ENCODE results near the gene SMAD2.

Gene SMAD2

DNA sequence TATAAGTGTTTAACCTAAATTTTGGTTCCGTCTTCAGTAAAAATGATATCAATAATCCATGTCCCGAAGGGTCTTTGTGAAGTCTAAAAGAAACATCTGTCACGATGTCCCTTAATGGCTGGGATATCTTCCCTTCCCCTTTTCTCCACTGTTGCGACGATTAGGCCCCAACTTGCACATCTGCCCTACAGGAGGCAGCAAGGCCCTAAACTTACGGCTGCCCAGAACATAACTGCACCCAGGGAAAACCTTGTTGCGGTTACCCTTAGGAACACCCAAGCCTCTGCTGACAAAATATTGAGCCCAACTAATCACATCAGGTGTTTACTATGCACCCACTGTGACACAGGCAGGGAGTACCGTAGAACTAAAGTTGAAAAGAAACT, 1.3 kb upstream of the SMAD2 start:
- no peak for DNase-seq (ENCODE audit: low read depth)

DNA sequence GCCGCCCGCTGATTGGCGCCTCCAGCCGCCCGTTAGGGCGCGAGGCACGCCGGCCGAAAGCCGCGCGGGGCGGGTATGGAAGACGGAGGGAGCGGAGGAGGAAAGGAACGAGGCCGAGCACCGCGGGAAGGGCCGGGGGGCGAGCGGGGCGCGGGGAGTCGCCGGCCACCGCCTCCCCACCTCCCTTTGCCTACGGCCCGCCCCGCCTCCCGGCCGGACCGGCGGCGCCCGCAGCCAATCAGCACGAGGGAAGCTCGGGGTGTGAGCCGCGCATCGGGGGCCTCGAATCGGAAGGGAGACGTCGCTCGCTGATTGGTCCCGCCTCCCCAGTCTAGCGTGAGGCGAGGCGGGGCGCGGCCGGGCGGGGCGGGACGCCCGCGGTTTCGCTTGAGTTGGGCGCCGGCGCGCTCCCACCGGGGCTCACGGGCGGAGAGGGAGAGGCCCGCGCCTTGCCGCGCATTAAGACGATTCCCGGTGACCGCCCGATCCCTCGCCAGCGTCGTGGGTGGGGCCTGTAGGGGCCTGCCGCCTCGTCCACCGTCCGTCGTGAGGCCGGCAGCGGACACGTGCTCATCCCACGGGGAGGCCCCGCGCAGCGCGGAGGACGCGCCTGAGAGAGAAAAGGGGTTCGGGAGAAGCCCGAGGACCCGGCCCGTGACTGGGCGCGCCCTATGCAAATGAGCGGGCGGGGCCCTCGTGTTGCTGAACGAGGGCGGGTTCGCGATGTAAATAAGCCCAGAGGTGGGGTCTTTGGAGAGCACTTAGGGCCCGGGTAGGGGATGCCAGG, 665 bp upstream of the SMAD2 start:
- peak; percentile 73 for DNase-seq (ENCODE audit: low read depth)

DNA sequence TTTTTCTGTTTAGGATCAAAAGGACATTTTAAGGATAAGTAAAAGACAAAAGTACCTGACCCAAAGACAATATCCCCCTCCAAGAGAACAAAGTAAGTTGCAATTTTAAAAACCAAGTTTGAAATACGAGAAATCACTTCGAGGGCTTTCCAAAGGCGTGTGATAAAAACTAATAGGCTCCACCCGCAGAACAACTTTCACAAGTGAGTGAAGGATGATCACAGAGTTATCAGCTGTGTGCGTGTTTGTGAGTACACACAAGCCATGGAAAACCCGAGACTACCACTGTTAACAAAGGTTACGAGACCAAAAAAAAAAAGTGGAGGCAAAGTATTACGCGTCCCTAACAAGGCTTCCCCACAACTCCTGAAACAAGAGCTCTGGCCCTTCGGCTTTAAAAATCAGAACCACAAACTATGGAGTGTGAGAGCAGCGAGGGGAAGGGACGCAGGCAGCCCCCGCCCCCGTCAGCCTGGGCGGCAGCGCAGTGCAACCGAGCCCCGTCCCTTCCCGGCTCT, 719 bp downstream of the SMAD2 start:
- DNase-seq (ENCODE audit: low read depth): peak; percentile 22

DNA sequence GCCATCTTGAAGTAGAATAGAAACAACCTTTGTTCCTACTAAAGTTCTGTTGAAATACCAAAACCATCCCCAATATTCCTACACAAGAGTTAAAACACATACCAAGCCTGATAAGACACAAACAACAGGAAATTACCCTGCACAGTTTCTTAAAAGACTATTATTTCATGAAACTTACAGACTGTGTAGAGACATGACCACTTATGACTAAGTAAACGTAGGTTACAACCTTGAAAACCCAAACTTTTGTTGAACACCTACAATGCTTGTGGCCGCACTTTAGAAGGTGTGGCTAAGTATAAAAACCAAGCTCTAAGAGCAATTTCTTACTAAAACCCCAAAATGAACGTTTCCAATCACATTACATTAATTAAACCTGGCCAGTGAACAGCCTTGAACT, 2.0 kb downstream of the SMAD2 start:
- no peak for DNase-seq (ENCODE audit: low read depth)

DNA sequence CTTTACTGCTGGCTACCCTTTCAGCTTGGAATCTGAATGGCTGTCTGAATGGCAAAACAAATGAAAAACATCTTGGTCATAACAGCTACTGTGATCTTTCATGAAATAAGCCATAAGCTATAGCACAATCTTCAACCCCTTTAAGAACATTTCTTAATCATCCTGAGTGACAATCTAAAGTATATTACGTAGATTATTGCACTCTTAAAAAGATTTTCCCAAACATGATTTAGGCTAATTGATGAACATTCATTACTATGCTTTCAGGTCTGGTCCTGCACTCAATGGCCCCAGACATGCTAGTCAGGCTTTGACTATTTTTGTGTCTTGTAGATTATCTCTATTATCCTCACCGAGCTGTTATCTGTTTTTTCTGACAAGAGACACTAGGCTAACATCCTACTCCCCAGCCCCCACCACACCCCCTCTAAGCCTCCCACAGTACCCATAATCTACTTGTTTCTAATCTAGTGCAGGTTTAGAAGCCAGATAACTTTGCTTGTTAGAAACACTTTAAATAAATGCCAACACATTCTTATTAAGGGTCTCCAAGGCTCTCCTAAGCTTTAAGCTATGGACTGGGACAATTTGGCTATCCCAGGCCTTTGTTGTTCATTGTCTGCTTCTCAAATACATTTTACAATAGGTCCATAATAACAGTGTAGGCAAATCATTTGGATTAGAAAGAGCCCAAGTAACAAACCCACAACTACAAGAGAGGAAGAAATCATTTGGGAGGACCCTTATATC, 4.2 kb downstream of the SMAD2 start:
- no peak for DNase-seq (ENCODE audit: low read depth)

DNA sequence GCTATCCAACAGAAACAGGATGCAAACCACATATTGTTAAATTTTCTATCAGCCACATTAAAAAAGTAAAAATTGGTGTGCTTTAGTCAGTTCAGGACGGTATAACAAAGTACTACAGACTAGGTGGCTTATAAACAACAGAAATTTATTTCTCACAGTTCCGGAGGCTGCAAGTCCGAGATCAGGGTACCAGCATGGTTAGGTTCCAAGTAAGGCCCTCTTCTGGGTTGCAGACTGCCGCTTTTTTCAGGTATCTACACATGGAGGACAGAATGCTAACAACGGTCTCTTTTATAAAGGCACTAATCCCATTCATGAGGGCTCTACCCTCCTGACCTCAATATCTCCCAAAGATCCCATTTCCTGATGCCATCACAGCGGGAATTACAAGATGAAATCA, 10.5 kb downstream of the SMAD2 start:
- no peak for DNase-seq (ENCODE audit: low read depth)

DNA sequence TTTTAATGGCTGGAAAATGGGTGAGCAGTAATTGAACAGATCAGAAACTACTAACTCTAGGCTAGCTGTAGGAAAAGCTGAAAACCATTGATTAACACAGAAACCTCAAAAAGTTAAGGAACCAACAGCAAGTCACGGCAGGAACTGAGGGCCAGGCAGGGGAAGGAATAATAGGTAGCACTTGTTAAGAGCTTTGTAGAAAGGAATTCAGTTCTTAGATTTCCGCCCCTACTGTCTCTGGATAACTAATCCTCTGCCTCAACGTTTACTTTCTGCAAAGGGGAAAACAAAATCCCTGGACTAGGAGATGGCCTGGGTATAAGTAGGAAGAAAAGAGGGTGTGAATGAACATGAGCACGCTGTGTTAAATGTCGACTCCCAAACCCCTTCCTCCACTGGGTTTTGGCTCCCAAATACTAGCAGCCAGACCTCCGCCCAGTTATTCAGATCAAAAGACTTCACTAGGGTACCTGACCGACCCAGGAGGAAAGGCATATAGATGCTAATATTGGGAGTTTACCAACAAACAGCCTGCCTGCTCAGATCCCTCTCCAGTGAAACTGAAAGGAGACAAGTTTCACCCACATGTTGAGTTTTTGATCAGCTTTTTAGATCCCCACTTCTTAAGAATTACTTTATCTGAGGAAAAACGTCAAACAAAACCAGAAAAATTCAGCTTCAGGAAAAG, 12.4 kb downstream of the SMAD2 start:
- DNase-seq (ENCODE audit: low read depth): no peak

DNA sequence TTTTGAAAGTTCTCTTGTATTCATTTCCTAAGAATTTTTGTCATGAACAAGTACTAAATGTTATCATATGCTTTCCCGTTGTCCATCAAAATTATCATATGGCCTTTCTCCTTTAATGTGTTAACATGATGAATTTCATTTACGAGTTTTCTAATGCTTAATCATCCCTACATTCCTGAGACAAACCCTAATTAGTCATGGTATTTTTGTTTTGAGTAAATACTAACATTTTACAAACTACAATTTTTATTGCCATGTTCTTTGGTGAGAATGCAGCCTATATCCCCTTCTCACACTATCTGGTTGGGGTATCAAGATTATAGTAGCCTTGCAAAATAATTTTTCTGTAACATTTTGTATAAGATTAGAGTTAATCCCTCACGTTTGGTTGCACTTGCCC, 14.5 kb downstream of the SMAD2 start:
- no peak for DNase-seq (ENCODE audit: low read depth)

DNA sequence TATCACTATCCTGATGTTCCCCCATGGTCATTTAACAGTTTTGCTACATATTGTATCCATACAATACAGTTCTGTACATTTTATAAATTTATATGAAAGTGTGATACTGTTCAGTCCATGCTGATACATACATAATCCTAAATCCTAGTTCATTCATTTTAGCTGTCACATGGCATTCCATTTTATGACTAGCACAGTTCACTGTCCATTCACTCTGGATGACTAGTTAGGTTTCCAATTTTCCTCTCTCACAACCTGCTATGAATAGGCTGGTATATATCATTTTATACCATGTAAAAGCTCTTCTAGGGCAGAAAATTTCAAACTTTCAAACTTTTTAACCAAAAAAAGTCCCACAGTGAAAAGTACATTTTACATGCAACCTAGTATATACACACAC, 15.2 kb downstream of the SMAD2 start:
- DNase-seq (ENCODE audit: low read depth): no peak

DNA sequence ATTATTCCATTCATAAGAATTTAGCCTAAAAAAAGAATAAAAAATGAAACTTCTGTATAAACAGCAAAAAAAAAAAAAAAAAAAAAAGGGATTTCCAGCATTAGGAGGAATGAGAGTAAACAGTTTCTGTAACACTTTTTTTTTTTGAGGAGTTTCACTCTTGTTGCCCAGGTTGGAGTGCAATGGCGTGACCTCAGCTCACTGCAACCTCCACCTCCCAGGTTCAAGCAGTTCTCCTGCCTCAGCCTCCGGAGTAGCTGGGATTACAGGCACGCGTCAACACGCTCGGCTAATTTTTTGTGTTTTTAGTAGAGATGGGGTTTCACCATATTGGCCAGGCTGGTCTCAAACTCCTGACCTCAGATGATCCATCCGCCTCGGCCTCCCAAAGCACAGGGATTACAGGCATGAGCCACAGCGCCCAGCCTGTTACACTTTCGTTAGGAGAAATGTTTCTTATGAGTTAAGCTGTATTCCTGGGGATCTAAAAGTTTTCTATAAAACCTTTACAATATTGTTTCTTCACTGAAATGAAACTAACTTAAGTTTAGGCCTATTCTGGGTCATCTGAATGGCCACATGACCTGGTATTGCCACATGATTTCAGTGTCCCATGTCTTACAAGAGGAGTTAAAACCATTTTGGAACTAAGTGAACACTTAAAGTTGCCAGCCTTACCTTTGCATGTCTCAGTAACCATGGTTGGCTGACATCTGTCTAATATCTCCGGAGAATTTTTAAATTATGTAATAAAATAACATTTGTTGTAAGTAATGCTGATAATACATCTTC, 17.5 kb downstream of the SMAD2 start:
- DNase-seq (ENCODE audit: low read depth): no peak

DNA sequence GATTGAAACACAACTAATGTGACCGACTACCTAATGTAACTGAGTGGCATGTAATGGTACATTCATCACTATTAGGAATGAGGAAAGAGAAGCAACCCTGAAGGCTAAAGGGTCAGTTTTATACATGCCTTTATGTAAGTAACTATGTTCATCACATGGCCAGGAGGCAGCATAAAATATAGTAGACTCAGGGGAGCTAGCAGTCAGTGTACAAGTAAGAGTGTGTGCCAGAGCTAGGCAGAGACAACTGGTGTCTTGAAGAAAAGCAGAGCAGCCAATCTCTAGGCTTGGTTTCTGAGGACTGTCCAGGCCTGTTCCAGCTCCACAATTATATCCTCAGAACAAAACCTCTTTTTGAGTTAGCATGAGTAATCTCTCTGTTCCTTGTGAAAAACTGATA, 18.1 kb downstream of the SMAD2 start:
- DNase-seq (ENCODE audit: low read depth): no peak

DNA sequence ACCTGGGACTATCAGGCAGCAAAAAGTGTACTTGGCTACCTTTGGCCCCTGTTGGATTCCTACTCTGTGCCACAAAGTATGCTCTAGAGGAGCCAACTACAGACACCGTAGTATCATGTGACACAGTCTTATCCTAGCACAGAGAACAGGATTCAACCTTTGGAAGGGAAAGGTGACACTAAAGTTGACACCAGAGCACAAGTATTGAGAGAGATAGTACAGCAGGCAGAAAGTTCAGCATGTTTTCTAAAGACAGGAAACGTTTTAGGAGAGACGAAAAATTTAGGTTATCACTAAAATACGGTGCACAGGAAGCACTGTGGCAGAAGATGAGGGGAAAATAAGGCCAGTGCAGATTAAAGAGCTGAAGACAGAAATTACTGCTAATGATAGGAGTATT, 18.6 kb downstream of the SMAD2 start:
- no peak for DNase-seq (ENCODE audit: low read depth)

DNA sequence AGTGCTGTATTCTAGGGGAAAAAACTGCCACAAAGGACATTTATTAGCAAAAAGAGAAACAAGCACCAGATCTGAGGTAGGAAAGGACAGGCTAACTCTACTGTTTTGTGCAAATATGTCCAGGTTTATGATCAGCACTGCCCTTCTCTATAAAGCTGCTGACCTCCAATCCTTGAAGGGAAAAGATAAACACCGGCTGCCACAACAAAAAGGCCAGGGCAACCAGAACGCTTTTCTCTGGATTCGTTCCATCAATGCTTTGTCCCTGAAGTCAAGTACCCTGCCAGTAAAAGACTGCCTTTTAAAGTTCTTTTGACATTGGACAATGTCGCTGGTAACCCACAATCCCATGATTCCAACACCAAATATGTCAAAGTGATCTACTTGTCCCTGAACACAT, 21.0 kb downstream of the SMAD2 start:
- DNase-seq (ENCODE audit: low read depth): no peak

DNA sequence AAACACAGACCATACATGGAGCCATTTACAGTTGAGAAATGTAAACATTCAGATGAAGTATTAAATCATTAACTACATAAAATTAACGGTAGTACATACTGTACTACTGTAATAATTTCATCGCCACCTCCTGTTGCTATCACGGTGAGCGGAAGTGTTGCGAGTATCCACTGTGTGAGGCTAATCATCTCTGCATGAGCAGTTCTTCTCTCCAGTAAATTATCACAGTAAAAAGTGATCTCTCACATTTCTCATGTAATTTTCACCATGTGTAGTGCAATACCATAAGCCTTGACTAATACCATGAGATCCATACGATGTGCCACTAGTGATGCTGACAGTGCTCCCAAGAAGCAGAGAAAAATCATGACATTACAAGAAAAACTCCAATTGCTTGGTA, 21.9 kb downstream of the SMAD2 start:
- DNase-seq (ENCODE audit: low read depth): no peak

DNA sequence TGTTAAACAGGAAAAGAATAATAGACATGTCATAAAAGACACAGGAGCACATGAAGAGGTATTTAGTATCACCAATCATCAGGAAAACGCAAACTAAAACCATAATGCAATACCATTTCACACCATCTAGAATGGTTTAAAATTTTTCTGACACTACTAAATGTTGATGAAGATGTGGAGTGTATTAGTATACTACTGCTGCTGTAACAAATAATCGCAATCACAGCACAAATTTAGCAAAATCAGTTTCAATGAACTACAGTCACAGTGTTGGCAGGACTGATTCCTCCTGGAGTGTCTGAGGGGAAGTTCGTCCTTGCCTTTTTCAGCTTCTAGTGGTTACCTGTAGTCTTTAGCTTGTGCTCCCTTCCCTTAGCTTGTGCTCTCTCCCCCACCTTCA, 24.1 kb downstream of the SMAD2 start:
- no peak for DNase-seq (ENCODE audit: low read depth)

DNA sequence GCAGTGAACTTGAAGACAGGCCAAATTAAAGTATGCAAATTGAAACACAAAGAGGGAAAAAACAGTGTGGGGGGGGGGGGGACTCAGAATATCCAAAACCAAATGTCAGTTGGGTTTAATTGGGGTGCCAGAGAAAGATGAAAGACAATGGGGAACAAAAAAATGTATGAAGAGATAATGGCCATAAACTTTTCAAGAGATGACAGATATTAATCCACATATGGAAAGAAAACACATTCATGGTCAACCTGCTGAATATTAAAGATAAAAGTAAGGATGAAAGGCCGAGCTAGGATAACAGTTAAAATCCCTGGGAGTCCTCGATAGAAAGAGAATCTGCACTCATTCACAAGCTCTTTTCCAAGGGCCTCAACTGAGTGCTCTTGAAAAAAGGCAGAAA, 26.6 kb downstream of the SMAD2 start:
- DNase-seq (ENCODE audit: low read depth): no peak

DNA sequence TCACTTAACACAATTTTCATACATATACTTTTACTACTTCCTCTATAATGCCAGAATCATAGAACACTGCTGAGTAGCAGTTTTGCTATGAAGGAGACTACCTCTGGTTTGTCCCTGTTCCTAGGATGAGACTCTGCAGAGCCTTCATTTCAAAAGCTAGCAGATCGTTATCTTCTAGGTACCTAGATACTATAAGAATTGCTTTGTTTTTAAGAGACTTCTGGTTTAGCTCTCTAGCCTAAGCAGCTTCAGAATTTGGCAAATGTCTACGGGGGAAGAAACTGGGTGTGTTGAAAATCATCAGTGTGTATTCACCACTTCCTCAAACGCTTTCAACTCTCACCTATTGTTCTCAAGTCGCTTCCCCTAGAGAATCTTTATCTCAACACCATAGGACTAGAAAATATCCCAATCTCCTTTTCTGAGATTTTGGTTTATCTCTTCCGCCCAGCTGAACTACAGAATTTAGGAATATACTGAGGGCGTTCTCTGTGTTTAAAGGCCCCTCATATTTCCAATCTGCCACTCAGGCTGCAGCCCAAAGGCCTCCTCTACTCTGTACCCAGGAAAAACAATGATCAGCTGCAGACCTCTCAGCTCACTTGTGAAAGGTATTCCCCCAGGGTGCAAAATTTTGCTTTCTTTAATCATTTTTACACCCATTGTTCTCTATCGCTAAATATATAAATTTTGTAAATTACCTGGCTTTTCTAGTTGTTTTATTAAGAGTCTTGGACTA, 28.7 kb downstream of the SMAD2 start:
- DNase-seq (ENCODE audit: low read depth): no peak

DNA sequence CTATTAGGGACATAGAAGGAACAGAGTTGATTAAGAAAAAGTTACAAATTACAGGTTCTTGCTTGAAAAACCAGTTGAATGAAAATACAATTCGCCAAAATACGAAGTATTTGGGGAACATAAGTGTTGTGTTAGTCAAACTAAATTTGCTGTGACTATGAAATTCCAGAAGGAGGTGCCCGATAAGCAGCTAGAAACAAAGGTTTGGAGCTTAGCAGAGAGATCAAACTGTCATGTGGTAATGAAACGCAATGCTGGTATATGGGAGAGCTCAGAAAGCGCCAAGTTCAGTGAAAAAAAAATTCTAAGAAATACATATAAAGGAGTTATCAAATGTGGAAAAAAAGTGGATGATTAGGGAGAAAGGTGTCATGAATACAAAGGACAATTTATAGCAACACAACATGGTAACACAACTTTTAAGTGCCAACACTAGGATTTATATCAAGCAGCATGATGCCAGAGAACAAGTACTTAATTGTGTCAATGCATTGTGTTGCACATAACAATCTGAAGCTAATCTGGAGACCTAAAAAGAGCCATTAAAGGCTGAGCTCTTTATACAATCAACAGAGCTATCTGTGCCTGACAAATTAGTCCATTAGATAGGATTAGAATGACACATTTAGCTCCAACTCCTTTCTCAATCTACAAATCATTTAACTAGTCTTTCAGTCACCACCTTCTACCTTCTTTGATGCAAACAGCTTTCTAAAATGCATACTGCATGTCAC, 31.2 kb downstream of the SMAD2 start:
- DNase-seq (ENCODE audit: low read depth): no peak

DNA sequence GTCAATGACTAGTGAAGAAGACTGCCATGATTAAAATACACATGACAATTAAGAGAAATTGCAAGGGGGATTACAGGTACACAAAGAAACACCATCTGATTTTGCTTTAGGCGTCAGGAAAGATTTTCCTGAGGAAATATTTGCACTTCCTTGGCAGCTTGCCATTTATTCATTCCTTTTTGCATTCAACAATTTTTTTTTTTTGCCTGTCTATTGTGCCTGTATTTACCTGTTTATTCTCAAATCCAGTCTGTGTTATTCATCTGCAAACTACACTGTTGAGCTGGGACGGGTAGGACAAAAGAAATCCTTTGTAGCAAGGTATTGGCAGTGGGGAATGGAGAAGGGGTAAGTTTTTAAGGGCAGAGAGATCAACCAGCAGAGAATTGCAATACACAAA, 31.8 kb downstream of the SMAD2 start:
- DNase-seq (ENCODE audit: low read depth): no peak

DNA sequence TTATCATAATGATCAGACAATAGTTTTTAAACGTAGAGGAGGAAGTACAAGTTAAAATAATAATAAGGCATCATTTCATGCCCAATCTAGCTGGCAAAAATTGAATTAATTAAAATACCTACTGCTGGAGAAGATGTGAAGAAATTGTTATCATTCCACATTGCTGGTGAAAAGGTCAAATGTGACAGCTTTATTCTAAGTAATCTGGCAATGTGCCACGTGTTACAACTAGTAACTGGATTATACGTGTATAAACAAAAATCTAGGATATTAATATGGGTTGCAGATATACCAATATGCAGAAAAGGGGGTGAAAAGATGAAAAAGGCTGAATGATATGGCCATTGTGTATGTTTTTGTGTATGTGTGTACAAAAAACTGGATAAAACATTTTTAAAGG, 32.4 kb downstream of the SMAD2 start:
- no peak for DNase-seq (ENCODE audit: low read depth)
